Activated T-cell treated with anti-CD3 and anti-CD28 coated beads for 24 hours (primary cell): ENCODE data around the gene PPP6R3.

Experiments used
- DNase-seq: peaks from one replicate; pipeline ENCODE4 v3.0.0-alpha.2; 2020; ENCODE audit warnings: low read depth

PPP6R3 gene

DNA sequence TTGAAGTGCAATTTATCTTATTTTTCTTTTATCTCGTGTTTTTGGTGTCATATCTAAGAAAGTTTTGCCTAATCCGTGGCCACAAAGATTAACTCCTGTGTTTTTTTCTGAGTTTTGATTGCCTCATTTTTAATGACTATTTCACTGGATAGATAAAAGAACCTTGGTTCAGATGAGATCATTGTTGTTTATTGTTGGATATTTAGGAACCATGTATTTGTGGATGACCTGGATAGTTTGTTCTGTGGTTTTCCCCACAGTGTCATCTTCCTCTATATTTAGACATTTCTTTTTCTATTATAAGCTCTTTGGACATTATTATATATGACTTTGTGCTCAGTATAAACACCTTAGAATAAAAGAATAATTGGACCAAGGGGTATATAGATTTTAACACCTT lies 37.2 kb downstream of the PPP6R3 start:
- DNase-seq = no peak

DNA sequence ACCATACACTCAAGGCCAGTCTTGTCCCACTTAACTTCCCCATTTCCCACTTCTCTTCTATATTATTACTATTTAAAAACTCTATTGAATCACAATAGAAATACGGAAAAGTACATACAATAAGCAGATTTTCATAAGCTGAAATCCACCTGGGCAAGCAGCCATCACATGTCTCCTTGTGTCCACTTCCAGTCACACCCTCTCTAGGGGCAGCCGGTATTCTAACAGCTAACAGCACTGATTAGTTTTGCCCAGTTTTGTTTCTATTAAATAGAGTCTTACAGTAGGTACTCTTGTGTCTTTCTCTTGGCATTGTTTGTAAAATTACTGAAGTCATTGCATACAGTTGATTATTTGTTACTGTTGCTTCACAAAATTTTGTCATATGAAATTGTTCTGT lies 37.8 kb downstream of the PPP6R3 start:
- no peak for DNase-seq

DNA sequence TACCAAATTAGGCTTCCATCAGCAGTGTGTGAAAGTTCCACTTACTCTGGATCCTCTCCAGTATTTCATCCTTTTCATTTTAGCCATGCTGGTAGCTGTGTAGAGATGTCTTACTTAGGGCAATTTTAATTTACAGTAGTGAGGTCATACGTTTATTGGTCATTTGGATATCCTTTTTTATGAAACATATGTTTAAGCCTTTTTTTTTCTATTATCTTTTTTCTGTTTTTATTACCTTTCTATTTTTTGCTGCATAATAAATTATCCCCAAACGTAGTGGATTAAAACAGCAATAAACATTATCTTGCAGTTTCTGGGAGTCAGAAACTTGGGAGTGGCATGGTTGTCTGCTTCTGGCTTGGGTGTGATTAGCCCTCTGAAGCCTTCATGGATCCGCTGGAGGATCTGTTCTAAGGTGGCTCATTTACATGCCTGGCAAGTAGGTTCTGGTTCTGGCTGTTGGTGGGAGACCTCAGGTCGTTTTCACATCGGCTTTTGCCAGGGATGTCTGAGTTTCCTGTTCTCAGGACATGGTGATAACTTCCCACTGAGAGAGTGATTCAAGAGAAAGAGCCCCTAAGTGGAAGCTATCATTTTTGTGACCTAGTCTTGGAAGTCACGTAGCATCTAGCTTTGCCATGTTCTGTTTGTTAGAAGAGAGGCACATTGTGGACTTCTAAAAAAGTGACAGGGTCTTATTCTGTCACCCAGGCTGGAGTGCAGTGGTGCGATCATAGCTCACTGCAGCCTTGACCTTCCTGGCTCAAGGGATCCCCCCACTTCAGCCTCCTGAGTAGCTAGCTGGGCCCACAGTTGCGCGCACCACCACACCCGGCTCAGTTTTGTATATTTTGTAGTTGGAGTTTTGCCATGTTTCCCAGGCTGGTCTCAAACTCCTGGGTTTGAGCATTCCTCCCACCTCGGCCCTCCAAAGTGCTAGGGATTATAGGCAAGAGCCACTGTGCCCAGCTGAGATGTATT lies 38.6 kb downstream of the PPP6R3 start:
- DNase-seq = no peak

DNA sequence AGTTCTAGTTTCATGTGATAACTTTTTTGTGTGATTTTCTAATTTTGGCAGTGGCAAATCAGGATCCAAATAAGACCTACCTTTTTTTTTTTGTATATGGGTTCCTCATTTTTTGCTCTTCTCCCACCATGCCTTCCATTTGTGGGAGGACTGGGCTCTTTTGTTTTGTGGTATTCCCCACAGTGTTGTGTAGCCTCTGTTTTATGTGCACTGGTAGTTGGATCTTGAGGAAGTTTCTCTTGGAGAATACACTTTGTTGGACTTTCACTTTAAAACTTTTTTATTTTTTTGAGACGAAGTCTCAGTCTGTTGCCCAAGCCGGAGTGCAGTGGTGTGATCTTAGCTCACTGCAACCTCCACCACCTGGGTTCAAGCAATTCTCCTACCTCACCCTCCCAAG lies 39.7 kb downstream of the PPP6R3 start:
- no peak for DNase-seq

GRCh38 chr11:68501813-68502212 lies 41.3 kb downstream of the PPP6R3 start:
- DNase-seq = no peak

DNA sequence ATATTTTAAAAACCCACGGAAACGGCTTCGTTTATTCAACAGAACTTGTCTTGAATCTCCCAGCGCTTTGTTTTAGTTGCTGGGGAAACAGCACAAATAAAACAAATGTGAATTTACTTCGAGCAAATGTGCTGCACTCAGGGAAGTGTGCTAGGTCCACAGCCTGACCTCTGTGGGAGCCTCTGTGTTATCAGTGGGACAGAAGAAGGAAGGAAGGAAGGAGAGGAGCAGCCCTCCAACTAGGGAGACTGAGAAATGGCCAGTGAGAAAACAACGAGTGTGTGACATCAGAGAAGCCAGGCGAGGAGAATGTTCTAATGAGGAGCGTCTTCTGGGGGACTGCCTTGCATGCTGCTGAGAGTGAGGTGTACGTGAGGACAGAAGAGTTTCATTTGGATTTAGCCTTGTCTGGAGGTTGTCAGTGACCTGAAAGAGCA lies 42.7 kb downstream of the PPP6R3 start:
- DNase-seq = no peak

- no peak for DNase-seq
Measured at GRCh38 chr11:68503792-68504191, 43.2 kb downstream of the PPP6R3 start.

DNA sequence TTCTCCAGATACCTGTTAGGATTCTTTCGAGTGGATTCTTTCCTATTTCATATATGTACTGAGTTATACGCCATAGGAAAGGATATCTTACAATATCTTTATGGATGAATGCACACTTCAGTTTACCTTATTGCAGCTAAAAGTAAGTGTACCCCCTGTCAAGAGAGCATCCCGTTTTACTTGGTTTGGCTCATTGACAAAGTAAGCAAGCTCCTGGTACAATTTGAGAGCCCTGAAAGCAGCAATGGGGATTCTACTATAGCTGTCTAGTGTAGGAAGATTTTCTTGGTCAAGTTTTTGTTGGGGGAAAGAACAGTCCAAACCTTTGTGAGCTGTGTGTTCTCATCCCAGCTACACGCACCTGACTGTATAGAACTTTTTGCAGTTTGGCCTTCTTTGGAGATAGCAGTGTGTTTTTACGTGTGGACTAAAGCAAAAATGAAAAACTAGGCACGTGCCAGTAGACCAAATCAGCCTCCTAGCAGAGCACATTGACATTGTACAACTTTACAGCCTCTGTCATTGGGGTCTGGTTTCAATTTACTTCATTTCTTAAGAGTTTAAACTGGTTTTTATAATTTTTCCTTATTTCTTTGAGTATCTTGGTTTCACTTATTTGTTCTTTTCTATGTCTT lies 44.0 kb downstream of the PPP6R3 start:
- no peak for DNase-seq

GRCh38 chr11:68505596-68505995 lies 45.0 kb downstream of the PPP6R3 start:
- DNase-seq = no peak

- DNase-seq = no peak
Measured at GRCh38 chr11:68506908-68507307, 46.4 kb downstream of the PPP6R3 start.

DNA sequence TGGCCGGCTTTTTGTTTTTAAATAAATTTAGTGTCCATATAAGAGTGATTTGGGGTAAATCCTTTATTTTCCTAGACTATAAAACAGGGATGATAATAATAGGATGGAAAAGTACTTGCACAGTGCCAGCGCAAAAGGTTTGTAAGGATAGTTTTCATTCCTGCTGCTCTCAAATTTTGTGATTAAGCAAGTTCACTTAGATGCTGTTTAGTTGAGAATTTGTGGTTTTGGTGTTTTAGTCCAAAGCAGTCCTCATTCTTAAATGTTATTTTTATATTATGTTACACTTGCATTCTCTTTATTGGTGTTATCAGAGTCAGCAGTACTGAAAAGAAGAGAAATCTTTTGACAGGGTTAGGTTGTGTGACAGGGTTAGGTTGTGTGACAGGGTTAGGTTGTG lies 47.9 kb downstream of the PPP6R3 start:
- no peak for DNase-seq

GRCh38 chr11:68509066-68509465 lies 48.5 kb downstream of the PPP6R3 start:
- DNase-seq = no peak

DNA sequence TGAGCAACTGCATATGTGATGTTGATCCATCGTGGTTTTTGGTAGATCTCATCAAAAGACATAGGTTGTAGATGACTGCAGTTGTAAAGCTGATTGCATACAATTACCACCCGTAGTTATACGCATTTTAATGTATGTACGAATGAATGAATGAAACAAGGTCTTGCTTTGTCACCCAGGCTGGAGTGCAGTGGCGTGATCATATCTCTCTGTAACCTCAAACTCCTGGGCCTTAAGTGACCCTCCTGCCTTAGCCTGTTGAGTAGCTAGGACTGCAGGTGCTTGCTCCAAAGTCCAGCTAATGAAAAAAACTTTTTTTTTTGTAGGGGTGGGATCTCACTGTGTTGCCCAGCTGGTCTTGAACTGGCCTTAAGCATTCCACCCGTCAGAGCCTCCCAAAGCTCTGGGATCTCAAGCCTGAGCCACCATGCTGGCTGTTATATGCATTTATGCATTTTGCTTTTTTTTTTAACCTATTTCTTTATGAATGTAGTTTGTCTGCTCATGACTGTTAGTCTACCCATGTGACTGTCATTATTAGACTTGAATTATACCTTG lies 53.5 kb downstream of the PPP6R3 start:
- no peak for DNase-seq

- no peak for DNase-seq
Measured at GRCh38 chr11:68517121-68517741, 56.7 kb downstream of the PPP6R3 start.

DNA sequence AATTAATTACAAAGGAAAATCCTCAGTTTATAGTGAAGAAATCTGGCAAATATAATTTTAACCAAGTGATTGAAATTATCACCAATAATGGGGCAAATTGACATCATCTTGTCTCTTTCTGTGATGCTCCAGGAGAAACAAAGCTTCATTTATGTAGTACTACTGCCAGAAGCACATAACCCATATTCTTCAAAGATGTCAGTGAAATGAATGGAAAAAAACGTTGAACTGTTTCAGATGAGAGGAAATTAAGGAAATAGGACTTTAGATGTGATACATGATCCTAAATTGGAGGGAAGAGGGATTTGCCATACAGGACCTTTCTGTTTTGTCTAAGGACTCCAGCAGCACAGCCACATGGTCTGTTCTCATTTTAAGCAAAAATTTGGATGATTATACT lies 57.6 kb downstream of the PPP6R3 start:
- no peak for DNase-seq

GRCh38 chr11:68521969-68522652 lies 61.6 kb downstream of the PPP6R3 start:
- no peak for DNase-seq

DNA sequence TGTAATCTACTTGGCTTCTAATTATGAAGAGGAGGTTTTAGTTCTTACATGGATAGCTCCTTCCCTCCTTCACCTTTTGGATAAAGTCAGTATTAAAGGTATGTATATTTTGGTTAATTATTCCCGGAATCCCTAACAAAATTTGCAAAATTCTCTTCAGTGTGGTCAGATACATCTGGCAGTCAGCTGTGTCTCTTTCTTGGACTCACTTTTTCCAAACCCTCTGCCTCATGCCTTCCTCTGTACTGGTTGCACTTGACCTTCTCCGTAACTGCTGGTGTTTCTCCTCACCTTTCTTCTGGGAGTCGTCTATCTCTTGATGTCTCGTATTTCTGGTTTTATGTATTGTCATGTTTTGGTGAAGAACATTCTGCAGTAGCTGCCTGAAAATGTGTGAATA lies 62.5 kb downstream of the PPP6R3 start:
- no peak for DNase-seq

GRCh38 chr11:68523743-68524142 lies 63.2 kb downstream of the PPP6R3 start:
- no peak for DNase-seq

- DNase-seq = no peak
Measured at GRCh38 chr11:68524213-68524612, 63.7 kb downstream of the PPP6R3 start.

DNA sequence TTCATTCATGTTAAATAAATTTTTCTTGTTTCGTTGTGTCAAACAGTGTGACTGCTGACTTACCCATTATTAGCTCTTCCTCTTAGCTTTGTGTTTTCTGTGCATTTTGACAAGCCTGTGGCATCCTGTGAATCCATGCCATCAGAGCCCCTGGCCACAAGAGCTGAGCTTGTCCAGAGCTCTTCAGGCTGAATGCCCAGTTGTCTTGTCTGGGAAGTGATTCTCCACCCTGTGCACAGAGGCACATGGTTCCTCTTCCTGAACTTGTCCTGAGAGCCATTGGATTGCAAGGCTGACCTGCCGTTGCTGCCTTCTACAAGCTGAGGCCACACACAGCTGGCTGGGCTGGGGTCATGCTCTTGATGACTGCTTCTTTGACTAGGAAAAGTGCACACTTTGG lies 64.1 kb downstream of the PPP6R3 start:
- DNase-seq = no peak

GRCh38 chr11:68525336-68525735 lies 64.8 kb downstream of the PPP6R3 start:
- no peak for DNase-seq

DNA sequence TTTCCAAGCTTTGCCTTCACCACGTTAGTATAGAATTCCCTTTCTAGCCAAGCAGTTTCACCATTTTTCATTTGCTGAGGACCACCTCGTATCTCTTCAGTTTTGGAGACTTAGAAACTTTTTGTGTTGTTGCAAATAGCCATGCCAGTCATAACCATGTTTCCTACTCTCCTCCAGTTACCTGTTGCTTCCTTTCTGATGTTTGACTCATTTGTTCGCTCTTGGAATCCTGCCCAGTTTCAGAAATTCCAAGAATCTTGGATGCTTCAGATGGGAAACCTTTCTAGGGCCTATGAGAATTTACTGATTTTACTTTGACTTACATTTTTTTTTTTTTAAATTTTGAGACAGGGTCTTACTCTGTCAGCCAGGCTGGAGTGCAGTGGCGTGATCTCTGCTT lies 65.4 kb downstream of the PPP6R3 start:
- DNase-seq = no peak
